Measurements from ENCODE around the gene MOSMO. TPM values are rescaled to one million over a fixed set of nuclear protein-coding genes. Genes with fewer than 3 reads are reported as not detected.

Gene MOSMO
- total and polyA plus RNA-seq, 2 of the 13 experiments (the other 11 are each of a cell fraction or from before 2014, with no cell fraction given) = 26.7 to 32.6 TPM

DNA sequence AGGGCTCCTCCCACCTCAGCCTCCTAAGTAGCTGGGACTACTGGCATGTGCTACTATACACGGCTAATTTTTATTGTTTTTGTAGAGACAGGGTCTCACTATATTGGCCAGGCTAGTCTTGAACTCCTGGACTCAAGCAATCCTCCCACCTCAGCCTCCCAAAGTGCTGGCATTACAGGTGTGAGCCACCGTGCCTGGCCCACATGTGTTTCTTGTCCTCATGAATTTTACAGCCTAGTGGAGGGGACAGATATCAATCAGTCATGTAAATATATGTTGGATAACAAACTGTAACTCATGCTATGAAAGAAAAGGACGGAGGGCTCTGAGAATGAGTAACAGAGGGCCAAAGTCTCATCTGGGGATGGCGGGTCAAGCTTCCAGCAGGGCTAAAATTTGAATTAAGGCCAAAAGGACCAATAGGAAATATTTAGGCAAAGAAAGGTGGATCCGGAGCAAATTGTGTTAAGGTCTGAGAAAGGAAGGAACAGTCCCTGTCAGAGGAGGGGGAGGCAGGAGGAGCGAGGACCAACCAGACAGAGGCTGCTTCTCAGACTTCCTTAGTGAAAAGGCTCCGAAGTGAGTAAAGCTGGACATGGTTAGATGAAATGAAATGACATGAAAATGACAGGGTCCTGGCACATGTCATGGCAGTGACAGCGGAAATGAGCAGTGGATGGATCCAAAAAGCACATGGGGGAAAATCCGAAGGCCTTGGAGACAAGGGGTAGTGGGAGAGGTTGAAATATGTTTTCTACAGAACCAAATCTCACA, 10.8 kb upstream of the MOSMO start (continued):
- TF ChIP-seq, protein P1, sequence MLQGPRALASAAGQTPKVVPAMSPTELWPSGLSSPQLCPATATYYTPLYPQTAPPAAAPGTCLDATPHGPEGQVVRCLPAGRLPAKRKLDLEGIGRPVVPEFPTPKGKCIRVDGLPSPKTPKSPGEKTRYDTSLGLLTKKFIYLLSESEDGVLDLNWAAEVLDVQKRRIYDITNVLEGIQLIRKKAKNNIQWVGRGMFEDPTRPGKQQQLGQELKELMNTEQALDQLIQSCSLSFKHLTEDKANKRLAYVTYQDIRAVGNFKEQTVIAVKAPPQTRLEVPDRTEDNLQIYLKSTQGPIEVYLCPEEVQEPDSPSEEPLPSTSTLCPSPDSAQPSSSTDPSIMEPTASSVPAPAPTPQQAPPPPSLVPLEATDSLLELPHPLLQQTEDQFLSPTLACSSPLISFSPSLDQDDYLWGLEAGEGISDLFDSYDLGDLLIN (CRISPR knock-in tag; IDR thresholded peaks at IDR 0.05; ENCODE audit: borderline replicate concordance) = no peak
- TF ChIP-seq, protein P2, sequence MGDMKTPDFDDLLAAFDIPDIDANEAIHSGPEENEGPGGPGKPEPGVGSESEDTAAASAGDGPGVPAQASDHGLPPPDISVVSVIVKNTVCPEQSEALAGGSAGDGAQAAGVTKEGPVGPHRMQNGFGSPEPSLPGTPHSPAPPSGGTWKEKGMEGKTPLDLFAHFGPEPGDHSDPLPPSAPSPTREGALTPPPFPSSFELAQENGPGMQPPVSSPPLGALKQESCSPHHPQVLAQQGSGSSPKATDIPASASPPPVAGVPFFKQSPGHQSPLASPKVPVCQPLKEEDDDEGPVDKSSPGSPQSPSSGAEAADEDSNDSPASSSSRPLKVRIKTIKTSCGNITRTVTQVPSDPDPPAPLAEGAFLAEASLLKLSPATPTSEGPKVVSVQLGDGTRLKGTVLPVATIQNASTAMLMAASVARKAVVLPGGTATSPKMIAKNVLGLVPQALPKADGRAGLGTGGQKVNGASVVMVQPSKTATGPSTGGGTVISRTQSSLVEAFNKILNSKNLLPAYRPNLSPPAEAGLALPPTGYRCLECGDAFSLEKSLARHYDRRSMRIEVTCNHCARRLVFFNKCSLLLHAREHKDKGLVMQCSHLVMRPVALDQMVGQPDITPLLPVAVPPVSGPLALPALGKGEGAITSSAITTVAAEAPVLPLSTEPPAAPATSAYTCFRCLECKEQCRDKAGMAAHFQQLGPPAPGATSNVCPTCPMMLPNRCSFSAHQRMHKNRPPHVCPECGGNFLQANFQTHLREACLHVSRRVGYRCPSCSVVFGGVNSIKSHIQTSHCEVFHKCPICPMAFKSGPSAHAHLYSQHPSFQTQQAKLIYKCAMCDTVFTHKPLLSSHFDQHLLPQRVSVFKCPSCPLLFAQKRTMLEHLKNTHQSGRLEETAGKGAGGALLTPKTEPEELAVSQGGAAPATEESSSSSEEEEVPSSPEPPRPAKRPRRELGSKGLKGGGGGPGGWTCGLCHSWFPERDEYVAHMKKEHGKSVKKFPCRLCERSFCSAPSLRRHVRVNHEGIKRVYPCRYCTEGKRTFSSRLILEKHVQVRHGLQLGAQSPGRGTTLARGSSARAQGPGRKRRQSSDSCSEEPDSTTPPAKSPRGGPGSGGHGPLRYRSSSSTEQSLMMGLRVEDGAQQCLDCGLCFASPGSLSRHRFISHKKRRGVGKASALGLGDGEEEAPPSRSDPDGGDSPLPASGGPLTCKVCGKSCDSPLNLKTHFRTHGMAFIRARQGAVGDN (CRISPR knock-in tag; IDR thresholded peaks at IDR 0.05) = no peak
- TF ChIP-seq ZNF264 (CRISPR knock-in tag; IDR thresholded peaks at IDR 0.05) (no peak), SMAD9 (CRISPR knock-in tag; IDR thresholded peaks at IDR 0.05) (no peak), ZFP36L2 (CRISPR knock-in tag; IDR thresholded peaks at IDR 0.05) (no peak), CCDC6 (CRISPR knock-in tag; IDR thresholded peaks at IDR 0.05) (0 out of 2 replicates have a peak, but pooled peaks have one; percentile 24), ZNF382 (CRISPR knock-in tag; IDR thresholded peaks at IDR 0.05; ENCODE audit: borderline replicate concordance) (no peak), MIER2 (CRISPR knock-in tag; IDR thresholded peaks at IDR 0.05) (no peak), ZNF629 (CRISPR knock-in tag; conservative IDR thresholded peaks at IDR 0.05) (0 out of 2 replicates have a peak, but pooled peaks have one; percentile 5)
- TF ChIP-seq, protein P3, sequence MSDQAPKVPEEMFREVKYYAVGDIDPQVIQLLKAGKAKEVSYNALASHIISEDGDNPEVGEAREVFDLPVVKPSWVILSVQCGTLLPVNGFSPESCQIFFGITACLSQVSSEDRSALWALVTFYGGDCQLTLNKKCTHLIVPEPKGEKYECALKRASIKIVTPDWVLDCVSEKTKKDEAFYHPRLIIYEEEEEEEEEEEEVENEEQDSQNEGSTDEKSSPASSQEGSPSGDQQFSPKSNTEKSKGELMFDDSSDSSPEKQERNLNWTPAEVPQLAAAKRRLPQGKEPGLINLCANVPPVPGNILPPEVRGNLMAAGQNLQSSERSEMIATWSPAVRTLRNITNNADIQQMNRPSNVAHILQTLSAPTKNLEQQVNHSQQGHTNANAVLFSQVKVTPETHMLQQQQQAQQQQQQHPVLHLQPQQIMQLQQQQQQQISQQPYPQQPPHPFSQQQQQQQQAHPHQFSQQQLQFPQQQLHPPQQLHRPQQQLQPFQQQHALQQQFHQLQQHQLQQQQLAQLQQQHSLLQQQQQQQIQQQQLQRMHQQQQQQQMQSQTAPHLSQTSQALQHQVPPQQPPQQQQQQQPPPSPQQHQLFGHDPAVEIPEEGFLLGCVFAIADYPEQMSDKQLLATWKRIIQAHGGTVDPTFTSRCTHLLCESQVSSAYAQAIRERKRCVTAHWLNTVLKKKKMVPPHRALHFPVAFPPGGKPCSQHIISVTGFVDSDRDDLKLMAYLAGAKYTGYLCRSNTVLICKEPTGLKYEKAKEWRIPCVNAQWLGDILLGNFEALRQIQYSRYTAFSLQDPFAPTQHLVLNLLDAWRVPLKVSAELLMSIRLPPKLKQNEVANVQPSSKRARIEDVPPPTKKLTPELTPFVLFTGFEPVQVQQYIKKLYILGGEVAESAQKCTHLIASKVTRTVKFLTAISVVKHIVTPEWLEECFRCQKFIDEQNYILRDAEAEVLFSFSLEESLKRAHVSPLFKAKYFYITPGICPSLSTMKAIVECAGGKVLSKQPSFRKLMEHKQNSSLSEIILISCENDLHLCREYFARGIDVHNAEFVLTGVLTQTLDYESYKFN (CRISPR knock-in tag; conservative IDR thresholded peaks at IDR 0.05) = no peak; the same call in 1 of the 2 replicates
- TF ChIP-seq, protein P4, sequence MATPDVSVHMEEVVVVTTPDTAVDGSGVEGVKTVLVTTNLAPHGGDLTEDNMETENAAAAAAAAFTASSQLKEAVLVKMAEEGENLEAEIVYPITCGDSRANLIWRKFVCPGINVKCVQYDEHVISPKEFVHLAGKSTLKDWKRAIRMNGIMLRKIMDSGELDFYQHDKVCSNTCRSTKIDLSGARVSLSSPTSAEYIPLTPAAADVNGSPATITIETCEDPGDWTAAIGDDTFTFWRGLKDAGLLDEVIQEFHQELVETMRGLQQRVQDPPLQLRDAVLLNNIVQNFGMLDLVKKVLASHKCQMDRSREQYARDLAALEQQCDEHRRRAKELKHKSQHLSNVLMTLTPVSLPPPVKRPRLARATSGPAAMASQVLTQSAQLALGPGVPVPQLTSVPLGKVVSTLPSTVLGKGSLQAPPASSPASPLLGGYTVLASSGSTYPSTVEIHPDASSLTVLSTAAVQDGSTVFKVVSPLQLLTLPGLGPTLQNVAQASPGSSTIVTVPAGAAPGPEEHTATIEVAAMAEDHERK (CRISPR knock-in tag; IDR thresholded peaks at IDR 0.05; ENCODE audit: low read depth) = no peak

Data from HepG2 (cell line).